PFSK-1 (cell line): ENCODE results near the gene DGKI.

Experiments used
- FOXP2 ChIP-seq: optimal IDR thresholded peaks from 2 replicates; pipeline ENCODE3; 2011; ENCODE audit warnings: borderline replicate concordance, control low read depth, inconsistent platforms; ENCODE audit not compliant: insufficient read depth; ENCODE audit errors: extremely low read length, extremely low read depth
- POLR2AphosphoS5 ChIP-seq: IDR thresholded peaks from 2 replicates; pipeline ENCODE4 v1.6.1; 2012; ENCODE audit warnings: low read depth, mild to moderate bottlenecking, control low read depth, low read length, moderate library complexity
- TAF1 ChIP-seq: IDR thresholded peaks from 2 replicates; pipeline ENCODE4 v1.6.1; 2012; ENCODE audit warnings: low read length, control low read depth, borderline replicate concordance; ENCODE audit not compliant: insufficient read depth
- TF ChIP-seq, protein P1 (sequence below), 2 experiments: IDR thresholded peaks; 2 replicates each; pipeline versions ENCODE4 v1.6.1 to v1.8.0; 2011 to 2012; ENCODE audit warnings: low read depth in 2 of 2, low read length in 2 of 2, control low read depth in 1 of 2, inconsistent platforms in 1 of 2, mild to moderate bottlenecking in 1 of 2, moderate library complexity in 1 of 2; ENCODE audit not compliant: insufficient read depth in 1 of 2

DNA sequence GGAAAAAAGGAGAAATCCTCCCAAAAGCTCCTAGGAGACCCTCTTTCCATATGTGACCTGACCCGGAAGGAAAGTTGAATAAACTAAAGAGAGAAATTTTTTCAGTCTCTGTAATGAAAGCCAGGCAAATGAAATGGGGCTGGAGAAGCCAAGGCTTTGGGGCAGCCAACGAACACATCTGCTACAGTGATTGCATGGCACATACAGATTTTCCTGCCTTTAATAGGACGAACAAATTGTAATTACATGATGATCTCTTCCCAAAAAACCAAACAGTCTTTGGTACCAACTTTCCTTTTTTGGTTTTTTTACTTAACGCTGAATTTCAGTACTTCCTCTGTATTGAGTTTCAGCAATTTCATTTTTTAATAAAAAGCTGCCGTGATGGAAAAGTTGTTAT, 479.8 kb downstream of the DGKI start:
- TF ChIP-seq TAF1, result no peak
- TF ChIP-seq, protein P1, sequence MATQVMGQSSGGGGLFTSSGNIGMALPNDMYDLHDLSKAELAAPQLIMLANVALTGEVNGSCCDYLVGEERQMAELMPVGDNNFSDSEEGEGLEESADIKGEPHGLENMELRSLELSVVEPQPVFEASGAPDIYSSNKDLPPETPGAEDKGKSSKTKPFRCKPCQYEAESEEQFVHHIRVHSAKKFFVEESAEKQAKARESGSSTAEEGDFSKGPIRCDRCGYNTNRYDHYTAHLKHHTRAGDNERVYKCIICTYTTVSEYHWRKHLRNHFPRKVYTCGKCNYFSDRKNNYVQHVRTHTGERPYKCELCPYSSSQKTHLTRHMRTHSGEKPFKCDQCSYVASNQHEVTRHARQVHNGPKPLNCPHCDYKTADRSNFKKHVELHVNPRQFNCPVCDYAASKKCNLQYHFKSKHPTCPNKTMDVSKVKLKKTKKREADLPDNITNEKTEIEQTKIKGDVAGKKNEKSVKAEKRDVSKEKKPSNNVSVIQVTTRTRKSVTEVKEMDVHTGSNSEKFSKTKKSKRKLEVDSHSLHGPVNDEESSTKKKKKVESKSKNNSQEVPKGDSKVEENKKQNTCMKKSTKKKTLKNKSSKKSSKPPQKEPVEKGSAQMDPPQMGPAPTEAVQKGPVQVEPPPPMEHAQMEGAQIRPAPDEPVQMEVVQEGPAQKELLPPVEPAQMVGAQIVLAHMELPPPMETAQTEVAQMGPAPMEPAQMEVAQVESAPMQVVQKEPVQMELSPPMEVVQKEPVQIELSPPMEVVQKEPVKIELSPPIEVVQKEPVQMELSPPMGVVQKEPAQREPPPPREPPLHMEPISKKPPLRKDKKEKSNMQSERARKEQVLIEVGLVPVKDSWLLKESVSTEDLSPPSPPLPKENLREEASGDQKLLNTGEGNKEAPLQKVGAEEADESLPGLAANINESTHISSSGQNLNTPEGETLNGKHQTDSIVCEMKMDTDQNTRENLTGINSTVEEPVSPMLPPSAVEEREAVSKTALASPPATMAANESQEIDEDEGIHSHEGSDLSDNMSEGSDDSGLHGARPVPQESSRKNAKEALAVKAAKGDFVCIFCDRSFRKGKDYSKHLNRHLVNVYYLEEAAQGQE (IDR thresholded peaks at IDR 0.05; ENCODE audit: insufficient read depth in 1 of 2, low read depth in 2 of 2, low read length in 2 of 2), result no peak
- TF ChIP-seq POLR2AphosphoS5, result no peak
- TF ChIP-seq FOXP2, result no peak
